HG03045 (cell line): ENCODE data around the gene SEC31A.
"Not testable (repeated sequence)": the region's sequence is repeated elsewhere in the genome, so short reads cannot be mapped to it uniquely, and the experiment has no call there.

Experiments used
- ATAC-seq: cut with Tn5 transposase; IDR thresholded peaks from one replicate; pipeline ENCODE4 v1.9.1; 2021; ENCODE audit warnings: mild to moderate bottlenecking, moderate library complexity; ENCODE audit not compliant: unreplicated experiment

The SEC31A gene

DNA sequence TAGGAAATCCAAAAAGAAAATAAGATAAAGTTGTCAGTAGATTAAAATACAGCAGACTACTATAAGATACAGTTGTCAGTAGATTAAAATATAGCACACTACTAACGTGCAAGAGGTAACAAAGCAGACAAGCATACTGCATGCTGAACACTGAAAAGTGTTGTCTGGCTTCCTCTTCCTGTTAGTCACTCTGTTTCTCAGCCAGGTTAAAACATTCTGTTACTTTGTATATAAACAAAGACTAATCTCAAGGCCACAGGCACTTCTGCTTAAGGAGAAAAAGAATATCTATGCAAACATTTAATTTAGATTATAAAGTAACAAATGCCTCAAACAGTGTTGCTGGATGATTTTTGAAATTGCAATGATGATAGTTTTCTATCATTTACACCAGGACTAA lies 51.3 kb downstream of the SEC31A start:
- no peak for ATAC-seq

DNA sequence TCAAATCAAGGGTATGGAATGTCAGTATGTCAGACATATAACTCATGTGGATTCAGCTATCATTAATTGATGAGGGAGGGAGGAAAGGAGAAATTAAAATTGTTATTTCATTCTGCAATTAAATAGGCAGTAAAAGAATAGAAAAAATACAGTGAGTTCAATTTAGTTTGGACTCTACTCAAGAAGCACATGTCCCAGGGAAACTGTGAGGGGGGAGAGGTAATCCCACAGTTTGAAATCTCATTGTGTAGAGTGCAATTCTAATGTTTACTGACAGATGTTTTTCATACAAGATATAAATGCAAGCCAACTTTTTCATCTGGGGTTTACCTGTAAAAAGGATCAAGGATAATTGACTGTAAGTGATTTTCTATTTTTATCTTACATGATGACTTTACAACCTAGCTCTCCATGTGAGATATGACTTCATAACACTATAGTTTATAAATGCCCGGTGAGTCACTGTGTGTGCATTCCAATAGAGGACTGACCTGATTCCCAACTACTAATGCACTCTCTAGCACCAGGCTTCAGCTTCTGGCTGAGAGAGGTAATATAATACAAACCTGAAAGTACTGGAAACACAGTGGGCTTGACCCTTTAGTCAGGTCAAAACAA lies 57.1 kb downstream of the SEC31A start:
- no peak for ATAC-seq

DNA sequence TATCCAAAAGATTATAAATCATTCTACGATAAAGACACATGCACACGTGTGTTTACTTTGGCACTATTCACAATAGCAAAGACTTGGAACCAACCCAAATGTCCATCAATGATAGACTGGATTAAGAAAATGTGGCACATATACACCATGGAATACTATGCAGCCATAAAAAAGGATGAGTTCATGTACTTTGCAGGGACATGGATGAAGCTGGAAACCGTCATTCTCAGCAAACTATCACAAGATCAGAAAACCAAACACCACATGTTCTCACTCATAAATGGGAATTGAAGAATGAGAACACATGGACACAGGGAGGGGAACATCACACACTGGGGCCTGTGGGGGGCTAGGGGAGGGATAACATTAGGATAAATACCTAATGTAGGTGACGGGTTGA lies 57.9 kb downstream of the SEC31A start:
- not testable (repeated sequence) for ATAC-seq

DNA sequence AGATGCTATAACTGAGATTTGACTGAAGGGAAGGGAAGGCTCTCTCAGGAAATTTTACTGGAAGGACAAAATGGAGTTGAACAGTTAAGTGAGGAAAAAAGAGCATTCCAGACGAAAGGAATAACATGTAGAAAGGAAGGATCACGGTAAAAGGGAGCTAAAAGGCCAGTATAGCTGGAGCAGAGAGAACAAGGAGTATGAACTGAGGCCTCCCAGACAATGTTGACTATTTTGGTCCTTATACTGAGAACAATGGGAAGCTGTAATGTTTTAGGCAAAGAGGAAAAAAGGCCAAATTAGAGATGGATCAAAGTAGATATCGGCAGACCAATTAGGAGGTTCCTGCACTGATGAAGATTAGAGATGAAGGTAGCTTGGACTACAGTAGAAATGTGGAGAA lies 65.5 kb downstream of the SEC31A start:
- no peak for ATAC-seq

DNA sequence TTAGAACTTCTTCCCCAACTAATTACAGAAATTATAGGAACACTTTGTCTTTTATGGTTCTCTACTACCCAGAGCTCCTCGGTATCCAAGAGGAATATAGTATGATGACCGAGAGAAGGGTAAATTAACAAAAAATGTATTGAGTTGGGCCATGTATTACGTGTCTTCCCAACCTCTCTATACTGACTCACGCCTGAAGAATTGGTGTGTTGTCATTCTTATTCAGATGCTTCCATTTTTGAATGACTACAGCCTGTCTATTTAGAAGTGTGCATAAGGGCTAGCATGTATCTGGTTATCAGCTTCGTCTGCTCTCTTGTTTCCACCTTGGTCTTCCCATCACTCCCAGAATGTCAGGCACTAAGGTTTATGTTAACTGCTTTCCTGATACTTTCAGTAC lies 67.9 kb downstream of the SEC31A start:
- ATAC-seq, result no peak

DNA sequence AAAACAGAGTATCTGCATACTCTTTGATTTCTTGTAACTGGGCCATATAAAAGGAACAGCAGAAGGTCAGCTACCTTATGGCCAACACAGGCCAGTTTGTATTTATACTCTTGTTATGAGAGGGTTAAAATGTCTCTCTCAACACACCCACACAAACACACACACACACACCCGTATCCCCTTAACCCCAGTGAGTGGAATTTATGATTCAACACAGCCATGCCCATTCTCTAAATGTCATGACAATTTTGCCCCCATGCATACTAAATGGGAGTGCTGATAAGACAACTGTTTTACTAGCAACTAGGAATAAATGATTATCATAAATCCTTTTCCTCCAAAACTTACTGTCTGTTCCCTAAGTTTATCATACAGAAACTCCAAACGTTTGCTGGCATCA lies 70.3 kb downstream of the SEC31A start:
- no peak for ATAC-seq

DNA sequence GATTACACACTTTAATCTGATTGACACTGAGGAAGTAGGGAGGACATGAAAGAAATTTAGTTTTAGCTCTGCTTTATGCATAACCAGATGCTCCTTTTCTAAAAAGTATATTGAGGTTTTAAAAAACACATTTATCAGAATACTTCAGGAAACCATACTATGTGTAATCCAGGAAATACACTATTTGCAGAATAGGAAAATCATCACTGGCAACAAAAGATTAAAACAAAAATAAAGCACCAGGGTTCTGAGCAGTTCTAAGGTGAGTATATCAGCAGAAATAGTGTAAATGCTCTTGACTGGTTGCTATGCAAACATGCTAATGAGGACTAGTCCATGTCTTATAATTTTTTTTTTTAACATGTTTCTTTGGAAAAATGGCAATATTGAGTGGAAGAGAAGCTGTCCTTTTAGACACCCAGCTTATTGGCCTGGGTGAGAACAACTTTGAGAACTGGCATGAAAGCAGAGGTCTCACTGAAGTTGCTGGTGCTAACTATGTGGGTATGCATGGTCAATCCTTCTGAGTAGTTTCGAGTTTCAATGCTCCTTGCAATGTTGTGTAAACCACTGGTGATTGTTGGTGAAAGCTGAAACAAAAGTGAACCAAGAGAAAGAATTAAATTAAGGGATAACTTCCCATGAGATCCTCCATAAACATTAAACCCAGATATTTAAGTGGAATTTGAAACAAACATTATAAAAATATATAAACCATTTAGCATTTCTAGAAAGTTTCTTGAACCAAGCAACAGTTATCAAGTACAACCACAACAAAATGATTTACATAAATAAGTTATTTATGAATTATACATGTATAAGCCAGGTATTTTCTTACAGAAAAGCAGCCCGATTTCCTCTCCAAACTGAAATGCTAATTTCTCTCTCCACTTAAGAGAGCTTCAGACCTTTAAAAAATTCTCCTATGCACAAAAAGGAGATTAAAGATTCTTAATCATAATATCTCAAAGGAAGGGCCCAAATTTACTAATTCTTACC lies 72.0 kb downstream of the SEC31A start:
- ATAC-seq, result no peak

DNA sequence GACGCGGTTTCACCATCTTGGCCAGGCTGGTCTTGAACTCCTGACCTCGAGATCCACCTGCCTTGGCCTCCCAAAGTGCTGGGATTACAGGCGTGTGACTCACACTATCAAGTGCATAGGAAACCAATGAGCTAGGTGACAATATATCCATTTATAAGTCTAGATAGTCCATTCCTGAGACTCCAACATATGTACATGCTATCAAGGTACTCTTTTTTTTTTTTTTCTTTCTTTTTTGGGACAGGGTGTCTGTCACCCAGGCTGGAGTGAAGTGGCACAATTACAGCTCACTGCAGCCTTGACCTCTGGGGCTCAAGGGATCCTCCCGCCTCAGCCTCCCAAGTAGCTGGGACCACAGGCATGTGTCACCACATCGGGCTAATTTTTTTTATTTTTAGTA lies 74.1 kb downstream of the SEC31A start:
- ATAC-seq, result not testable (repeated sequence)

DNA sequence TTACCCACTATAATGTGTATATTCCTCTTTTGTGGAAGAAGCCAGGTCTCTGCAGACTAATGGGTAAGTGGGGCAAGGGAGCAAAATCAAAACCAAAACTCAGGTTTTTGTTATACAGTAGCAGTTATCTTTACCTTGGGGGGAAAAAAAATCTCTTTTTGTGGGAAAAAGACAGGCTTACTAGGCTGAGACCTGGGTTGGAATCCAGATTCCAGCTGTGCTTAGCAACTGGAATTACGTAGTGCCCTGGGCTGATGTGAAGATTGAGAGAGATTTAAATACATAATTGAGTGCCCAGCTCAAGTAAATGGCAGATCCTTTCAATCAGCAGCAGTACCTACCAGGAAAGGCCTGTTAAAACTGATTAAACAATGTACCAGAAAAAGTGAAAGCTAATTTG lies 76.9 kb downstream of the SEC31A start:
- no peak for ATAC-seq

DNA sequence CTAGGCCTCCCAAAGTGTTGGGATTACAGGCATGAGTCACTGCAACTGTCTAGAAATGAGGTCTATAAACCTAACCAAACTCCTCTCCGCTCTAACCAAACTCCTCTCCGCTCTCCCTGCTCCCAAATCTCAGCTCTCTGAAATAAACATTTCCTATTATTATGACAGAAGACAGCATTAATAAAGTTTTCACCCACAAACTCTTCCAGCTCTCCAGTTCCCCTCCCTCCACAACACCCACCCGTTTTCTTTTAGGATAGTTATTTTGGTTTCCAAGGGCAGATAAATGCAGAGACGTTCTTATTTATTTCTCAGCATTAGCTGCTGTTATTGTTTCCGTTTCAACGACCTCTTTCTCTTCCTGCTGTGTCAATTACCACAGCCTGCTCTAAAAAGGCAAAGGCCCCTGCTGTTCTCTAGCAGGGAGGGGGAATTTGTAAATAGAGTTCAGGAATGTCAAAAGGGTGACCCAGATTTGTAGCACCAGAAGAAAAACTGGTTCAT lies 79.1 kb downstream of the SEC31A start:
- no peak for ATAC-seq

DNA sequence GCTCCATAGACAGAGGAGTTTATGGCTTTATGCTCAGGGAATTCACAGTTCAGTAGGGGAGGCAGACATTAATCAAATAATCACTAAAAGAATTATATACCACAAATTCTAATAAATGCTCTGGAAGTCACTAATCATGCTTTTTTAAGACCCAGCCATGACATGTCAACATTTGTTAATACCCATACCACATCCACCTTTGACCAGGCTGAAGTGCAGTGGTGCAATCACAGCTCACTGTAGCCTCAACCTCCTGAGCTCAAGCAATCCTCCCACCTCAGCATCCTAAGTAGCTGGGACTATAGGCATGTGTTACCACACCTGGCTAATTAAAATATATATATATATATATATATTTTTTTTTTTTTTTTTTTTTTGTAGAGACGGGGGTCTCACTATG lies 79.6 kb downstream of the SEC31A start:
- no peak for ATAC-seq

DNA sequence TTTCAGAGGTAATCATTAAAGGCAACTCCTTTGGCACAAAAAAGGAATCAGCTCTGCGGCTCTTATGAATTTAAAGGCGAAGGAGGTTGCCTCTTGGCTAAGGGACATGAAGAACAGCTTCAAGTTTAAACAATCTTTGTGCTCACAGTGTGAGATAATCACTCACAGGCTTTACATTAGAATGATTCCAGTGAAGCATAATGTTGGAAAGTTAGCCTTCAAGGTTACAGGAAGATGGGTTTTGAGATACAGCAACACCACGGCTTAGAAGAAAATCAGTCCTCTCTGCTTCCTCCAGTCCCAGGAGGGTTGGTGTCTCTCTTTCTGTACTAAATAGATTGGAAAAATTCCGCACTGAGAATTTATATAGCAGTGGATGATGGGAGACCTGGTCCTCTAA lies 80.8 kb downstream of the SEC31A start:
- no peak for ATAC-seq

DNA sequence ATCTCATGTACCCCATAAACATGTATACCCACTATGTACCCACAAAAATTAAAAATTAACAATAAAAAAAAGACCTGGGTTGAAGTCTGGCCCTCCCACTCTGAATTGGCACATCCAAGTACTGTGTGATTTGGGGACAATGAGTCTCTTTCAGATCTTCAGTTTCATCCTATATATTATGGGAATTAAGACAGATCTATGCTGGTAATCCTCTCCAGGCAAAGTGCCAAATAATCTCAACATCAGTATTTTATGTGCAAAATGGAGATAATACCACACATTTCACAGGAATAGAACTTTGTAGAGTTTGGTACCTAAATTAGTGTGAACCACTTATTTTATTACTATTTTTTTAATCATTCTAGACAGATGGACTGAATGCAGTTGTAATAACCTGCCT lies 81.3 kb downstream of the SEC31A start:
- no peak for ATAC-seq

DNA sequence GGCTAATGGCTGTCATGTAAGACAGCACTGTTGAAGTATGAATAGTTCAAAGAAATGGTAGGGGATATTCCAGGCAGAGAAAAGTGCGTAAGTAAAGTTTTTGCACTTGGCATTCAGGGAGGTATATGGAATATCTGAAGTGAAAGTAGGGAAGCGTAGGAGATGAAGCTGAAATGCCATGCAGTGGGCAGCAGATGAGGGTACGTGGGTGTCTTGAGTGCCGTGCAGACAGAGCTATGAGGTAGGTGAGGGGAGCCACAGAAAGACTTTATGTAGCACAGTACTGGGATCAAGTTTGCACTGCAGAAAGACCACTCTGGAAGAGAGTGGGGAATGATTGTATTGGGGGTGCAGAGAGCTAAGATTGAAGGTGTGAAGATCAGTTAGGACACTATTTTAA lies 87.2 kb downstream of the SEC31A start:
- ATAC-seq, result no peak

DNA sequence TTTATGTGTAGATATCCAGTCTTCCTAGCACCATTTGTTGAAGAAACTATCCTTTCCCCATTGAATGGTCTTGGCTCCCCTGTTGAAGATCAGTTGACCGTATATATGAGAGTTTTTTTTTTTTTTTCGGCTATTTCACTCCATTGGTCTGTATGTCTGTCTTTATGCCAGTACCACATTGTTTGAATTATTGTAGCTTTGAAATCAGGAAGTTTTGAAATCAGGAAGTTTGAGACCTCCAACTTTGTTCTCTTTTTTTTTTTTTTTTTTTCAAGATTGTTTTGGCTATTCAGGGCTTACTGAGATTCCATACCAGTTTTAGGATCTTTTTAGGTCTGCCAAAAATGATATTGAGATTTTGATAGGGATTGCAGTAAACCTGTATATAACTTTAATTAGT lies 88.0 kb downstream of the SEC31A start:
- no peak for ATAC-seq

DNA sequence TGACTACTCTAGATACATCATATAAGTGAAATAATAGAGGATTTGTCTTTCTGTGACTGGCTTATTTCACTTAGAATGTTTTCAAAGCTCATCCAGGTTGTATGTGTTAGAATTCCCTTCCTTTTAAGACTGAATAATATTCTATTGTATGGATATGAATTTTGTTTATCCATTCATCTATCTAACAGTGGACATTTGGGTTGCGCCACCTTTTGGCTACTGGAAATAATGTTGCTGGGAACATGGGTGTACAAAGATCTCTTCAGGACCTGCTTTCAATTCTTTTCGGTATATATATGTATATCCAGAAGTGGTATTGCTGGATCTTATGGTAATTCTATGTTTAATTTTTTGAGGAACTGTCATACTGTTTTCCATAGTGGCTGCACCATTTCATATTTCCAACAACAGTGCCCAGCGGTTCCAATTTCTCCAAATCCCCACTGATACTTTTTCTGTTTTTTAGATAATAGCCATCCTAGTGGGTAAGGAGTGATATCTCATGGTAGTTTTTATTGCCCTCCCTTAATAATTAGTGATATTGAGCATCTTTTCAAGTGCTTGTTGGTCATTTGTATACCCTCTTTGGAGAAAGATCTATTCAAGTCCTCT lies 88.9 kb downstream of the SEC31A start:
- no peak for ATAC-seq

DNA sequence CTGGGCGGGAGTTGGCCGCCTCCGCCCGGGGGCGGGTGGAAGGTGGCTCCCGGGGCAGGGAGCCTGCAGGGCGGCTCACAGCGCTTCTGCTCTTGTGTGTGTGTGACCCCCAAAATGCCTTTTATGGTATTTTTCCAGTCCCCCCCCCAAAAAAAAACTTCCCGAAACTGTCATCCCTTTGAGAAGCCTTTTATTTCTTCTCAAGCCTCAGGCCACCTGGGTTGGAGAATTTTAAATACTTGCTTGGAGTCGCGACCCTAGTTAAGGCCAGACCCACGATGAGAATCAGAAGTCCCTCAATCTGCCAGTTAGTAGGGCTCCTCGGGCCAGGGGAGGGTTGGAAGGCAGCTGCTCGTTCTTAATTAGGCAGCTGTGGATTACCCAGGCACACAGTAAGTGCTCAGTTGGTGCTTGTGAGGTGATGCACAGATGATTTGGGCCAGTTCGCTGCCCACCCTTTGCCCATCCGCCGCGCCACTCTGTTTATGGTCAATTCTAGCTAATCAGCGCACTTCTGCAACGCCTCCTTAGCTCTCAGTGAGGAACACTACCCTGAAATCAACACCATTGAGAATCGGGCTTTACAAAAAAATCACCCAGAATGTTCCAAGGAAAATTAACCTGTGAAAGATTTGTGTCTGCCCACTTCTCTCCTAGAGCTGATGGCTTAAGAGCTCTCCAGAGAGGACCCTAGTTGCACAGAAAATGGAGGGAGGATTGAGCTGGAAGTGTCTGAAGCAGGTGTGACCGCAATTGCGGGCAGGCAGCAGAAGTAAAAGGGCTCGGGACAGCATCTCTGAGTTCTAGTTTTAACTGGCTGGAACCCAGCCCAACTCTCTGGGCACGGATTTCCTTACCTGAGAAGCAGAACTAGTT lies 91.7 kb downstream of the SEC31A start:
- ATAC-seq, result no peak

DNA sequence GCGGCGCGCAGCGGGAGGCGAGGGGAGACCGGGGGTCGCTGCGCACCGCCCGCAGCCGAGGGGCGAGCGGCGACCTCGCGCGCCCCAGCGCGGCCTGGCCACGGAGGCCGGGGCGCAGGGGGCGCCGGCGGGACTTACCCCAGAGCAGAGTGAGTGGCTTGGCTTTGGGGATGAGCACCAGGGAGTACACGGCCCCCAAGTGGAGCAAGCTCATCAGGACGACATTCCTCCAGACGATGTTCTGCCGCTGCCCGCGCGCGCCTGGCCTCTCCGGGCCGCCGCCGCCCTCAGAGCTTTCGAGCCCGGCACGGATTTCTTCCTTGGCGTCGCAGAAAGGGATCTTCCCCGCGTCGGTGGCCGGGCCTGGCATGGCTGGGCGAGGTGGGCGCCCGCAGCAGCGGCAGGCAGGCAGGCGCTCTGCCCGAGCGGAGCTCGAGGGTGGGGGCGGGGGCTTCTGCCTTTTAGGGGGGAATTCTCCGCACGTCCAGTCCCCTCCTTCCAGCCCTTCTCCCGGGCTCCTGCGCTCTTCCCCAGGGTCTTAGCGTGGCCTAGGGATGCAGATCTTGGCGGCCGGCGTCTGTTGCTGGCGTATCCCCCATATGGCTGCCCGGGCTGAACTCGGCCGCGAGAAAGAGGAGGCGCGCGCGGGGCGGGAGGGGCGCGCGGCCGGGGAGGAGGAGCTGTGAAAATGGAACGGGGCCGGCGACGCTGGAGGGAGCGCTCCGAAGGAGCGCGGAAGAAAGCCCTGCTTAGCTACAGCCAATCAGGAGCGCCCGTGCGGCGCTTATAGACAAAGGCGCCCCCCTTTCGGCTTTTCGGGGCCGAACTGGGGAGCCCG lies 92.6 kb downstream of the SEC31A start, which contains the start of gene SCD5:
SCD5 (minus strand) TSS at position 629 of the 838 bp plus-strand sequence; CDS start at position 370, 259 bp downstream.
- peak; percentile 93 for ATAC-seq

DNA sequence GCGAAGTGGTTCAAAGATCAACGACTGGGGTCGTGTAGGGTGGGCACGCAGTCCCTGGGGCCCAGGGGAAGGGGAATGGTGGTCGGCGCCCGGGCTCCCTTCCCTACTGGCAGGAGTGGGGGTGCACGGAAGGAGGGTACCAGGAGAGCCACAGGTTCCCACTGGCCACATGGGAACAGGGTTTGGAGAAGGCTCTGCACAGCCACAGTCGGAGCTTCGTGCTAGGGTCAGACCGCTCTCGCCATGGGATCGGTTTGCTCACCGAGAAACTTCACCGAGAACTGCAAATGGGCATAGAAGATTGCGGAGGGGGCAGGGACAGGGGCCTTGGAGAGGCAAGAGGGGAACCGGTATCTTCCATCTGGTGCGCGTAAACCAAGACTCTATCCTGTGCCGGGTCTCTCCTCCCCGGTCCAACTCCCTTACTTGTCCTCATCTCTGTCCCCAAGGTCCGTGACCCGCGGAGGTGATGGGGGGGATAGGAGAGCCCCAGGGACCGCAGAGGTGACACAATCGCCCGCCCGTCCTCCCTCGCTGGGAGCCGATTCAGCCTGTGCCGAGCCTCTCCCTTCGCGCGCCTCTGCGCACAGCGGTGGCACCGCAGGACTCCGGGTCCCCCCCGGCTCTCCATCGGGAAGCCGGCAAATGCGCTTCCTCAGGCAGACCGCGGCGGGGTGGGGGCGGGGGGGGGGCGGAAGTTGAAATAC lies 93.4 kb downstream of the SEC31A start:
- ATAC-seq, result no peak
